ENCODE measurements around the gene PCDHGB5.
"Not testable (repeated sequence)": the region's sequence is repeated elsewhere in the genome, so short reads cannot be mapped to it uniquely, and the experiment has no call there.

Gene PCDHGB5

GRCh38 chr5:141397756-141398551 lies at the start of gene PCDHGB5:
Gene PCDHGB5, plus strand, starts transcription at chr5:141397947. Its CDS starts 181 bp downstream, at chr5:141398128.
- DNase-seq; in situ Hi-C loops (cut with MboI; ENCODE audit: low pct_unique_long_range_greater_than_20kb, low sequenced_read_pairs): not testable (repeated sequence)

- in situ Hi-C loops (cut with MboI; ENCODE audit: low pct_unique_long_range_greater_than_20kb, low sequenced_read_pairs): loop anchor here (25.0 kb wide), 1 partner anchor 212 kb away; no protein-coding TSS in a partner anchor
- peak; percentile 40 for DNase-seq
Measured at GRCh38 chr5:141349917-141350619, 47.7 kb upstream of the PCDHGB5 start, which contains the start of gene PCDHGB1. Gene PCDHGB1, plus strand, starts transcription at chr5:141350099. Its CDS starts 162 bp downstream, at chr5:141350261.

GRCh38 chr5:141351591-141351990 lies 46.2 kb upstream of the PCDHGB5 start:
- in situ Hi-C loops (cut with MboI; ENCODE audit: low pct_unique_long_range_greater_than_20kb, low sequenced_read_pairs): loop anchor here (25.0 kb wide), 1 partner anchor 211 kb away; no protein-coding TSS in a partner anchor
- DNase-seq: no peak

GRCh38 chr5:141354900-141355469 lies 42.8 kb upstream of the PCDHGB5 start, which contains the start of gene PCDHGA4:
Gene PCDHGA4, plus strand, starts transcription at chr5:141355021. Its CDS starts 87 bp downstream, at chr5:141355108.
- in situ Hi-C loops (cut with MboI; ENCODE audit: low pct_unique_long_range_greater_than_20kb, low sequenced_read_pairs): loop anchor here (25.0 kb wide), 1 partner anchor 207 kb away; no protein-coding TSS in a partner anchor
- peak; percentile 17 for DNase-seq

GRCh38 chr5:141355641-141356040 lies 42.1 kb upstream of the PCDHGB5 start:
- no peak for DNase-seq
- in situ Hi-C loops (cut with MboI; ENCODE audit: low pct_unique_long_range_greater_than_20kb, low sequenced_read_pairs): loop anchor here (25.0 kb wide), 1 partner anchor 207 kb away; no protein-coding TSS in a partner anchor

GRCh38 chr5:141356133-141356532 lies 41.6 kb upstream of the PCDHGB5 start:
- in situ Hi-C loops (cut with MboI; ENCODE audit: low pct_unique_long_range_greater_than_20kb, low sequenced_read_pairs): loop anchor here (25.0 kb wide), 1 partner anchor 206 kb away; no protein-coding TSS in a partner anchor

GRCh38 chr5:141356950-141357349 lies 40.8 kb upstream of the PCDHGB5 start:
- in situ Hi-C loops (cut with MboI; ENCODE audit: low pct_unique_long_range_greater_than_20kb, low sequenced_read_pairs): loop anchor here (25.0 kb wide), 1 partner anchor 205 kb away; no protein-coding TSS in a partner anchor
- no peak for DNase-seq

More at GRCh38 chr5:141356133-141356532, 41.6 kb upstream of the PCDHGB5 start:
- no peak for DNase-seq

GRCh38 chr5:141359790-141360426 lies 37.8 kb upstream of the PCDHGB5 start, which contains the start of gene PCDHGB2:
Gene PCDHGB2, plus strand, starts transcription at chr5:141359994. Its CDS starts 142 bp downstream, at chr5:141360136.
- DNase-seq: peak; percentile 75
- in situ Hi-C loops (cut with MboI; ENCODE audit: low pct_unique_long_range_greater_than_20kb, low sequenced_read_pairs): loop anchor here (25.0 kb wide), 1 partner anchor 202 kb away; no protein-coding TSS in a partner anchor

GRCh38 chr5:141360685-141361084 lies 37.1 kb upstream of the PCDHGB5 start:
- DNase-seq: no peak
- in situ Hi-C loops (cut with MboI; ENCODE audit: low pct_unique_long_range_greater_than_20kb, low sequenced_read_pairs): loop anchor here (25.0 kb wide), 1 partner anchor 202 kb away; no protein-coding TSS in a partner anchor

- DNase-seq: no peak
Measured at GRCh38 chr5:141362719-141363118, 35.0 kb upstream of the PCDHGB5 start.

GRCh38 chr5:141363952-141364660 lies 33.6 kb upstream of the PCDHGB5 start, which contains the start of gene PCDHGA5:
Gene PCDHGA5, plus strand, starts transcription at chr5:141364162. Its CDS starts 169 bp downstream, at chr5:141364331.
- in situ Hi-C loops (cut with MboI; ENCODE audit: low pct_unique_long_range_greater_than_20kb, low sequenced_read_pairs): loop anchor here (25.0 kb wide), 1 partner anchor 198 kb away; no protein-coding TSS in a partner anchor
- DNase-seq: no peak

More at GRCh38 chr5:141362719-141363118, 35.0 kb upstream of the PCDHGB5 start:
- in situ Hi-C loops (cut with MboI; ENCODE audit: low pct_unique_long_range_greater_than_20kb, low sequenced_read_pairs): loop anchor here (25.0 kb wide), 1 partner anchor 200 kb away; no protein-coding TSS in a partner anchor

GRCh38 chr5:141366016-141366896 lies 31.5 kb upstream of the PCDHGB5 start:
- in situ Hi-C loops (cut with MboI; ENCODE audit: low pct_unique_long_range_greater_than_20kb, low sequenced_read_pairs): loop anchor here (25.0 kb wide), 1 partner anchor 196 kb away; no protein-coding TSS in a partner anchor
- DNase-seq: no peak

GRCh38 chr5:141369994-141370848 lies 27.5 kb upstream of the PCDHGB5 start, which contains the start of gene PCDHGB3:
Gene PCDHGB3, plus strand, starts transcription at chr5:141370242. Its CDS starts 153 bp downstream, at chr5:141370395.
- in situ Hi-C loops (cut with MboI; ENCODE audit: low pct_unique_long_range_greater_than_20kb, low sequenced_read_pairs): loop anchor here (25.0 kb wide), 1 partner anchor 192 kb away; no protein-coding TSS in a partner anchor
- no peak for DNase-seq

- DNase-seq: no peak
- in situ Hi-C loops (cut with MboI; ENCODE audit: low pct_unique_long_range_greater_than_20kb, low sequenced_read_pairs): loop anchor here (25.0 kb wide), 1 partner anchor 190 kb away; no protein-coding TSS in a partner anchor
Measured at GRCh38 chr5:141371572-141372475, 25.9 kb upstream of the PCDHGB5 start.
